KMS-11 (cell line): Measurements from ENCODE around the gene RND1.

Experiments
- H2AFZ ChIP-seq: fragments of 200-600 bp; sonication (generic); 2 replicates; pipeline ENCODE4 v1.6.1; 2016; ENCODE audit warnings: antibody characterized with exemption, mixed run types, low read depth
- H3K27ac ChIP-seq: fragments of 200-600 bp; sonication (generic); 2 replicates; pipeline ENCODE4 v1.6.1; 2016; ENCODE audit warnings: mild to moderate bottlenecking, mixed run types
- H3K27me3 ChIP-seq: fragments of 200-600 bp; sonication (generic); 2 replicates; pipeline ENCODE4 v1.6.1; 2017; ENCODE audit warnings: mild to moderate bottlenecking, low read depth, mixed run types, moderate library complexity; ENCODE audit not compliant: insufficient read depth
- H3K36me3 ChIP-seq: fragments of 200-600 bp; sonication (generic); 2 replicates; pipeline ENCODE4 v1.6.1; 2017; ENCODE audit warnings: mild to moderate bottlenecking, mixed run types; ENCODE audit not compliant: insufficient read depth
- H3K4me1 ChIP-seq: fragments of 200-600 bp; sonication (generic); 2 replicates; pipeline ENCODE4 v1.6.1; 2016; ENCODE audit warnings: mild to moderate bottlenecking, low read depth, mixed run types; ENCODE audit not compliant: poor library complexity, severe bottlenecking
- H3K4me2 ChIP-seq: fragments of 200-600 bp; sonication (generic); 2 replicates; pipeline ENCODE4 v1.7.0; 2016; ENCODE audit warnings: mild to moderate bottlenecking, mixed run types
- H3K4me3 ChIP-seq: fragments of 200-600 bp; sonication (generic); IDR thresholded peaks from 2 replicates; pipeline ENCODE4 v1.6.1; 2017; ENCODE audit warnings: low read depth, low read length, mixed read lengths; ENCODE audit not compliant: insufficient read depth
- H3K79me2 ChIP-seq: fragments of 200-600 bp; sonication (generic); 2 replicates; pipeline ENCODE4 v1.6.1; 2016; ENCODE audit warnings: low read depth, mixed run types; ENCODE audit not compliant: insufficient read depth
- H3K9ac ChIP-seq: fragments of 200-600 bp; sonication (generic); 2 replicates; pipeline ENCODE4 v1.6.1; 2016; ENCODE audit warnings: mild to moderate bottlenecking, mixed run types
- H4K20me1 ChIP-seq: fragments of 200-600 bp; sonication (generic); 2 replicates; pipeline ENCODE4 v1.6.1; 2016; ENCODE audit warnings: mild to moderate bottlenecking, mixed run types; ENCODE audit not compliant: insufficient read depth
- TF ChIP-seq, protein P1 (sequence below): fragments of 200-600 bp; sonication (generic); conservative IDR thresholded peaks from 2 replicates; pipeline ENCODE4 v1.6.1; 2017; ENCODE audit warnings: low read depth, mild to moderate bottlenecking, antibody characterized with exemption, low read length, moderate library complexity, mixed read lengths

RND1 gene

GRCh38 chr12:48828293-48828692 is 37.4 kb downstream of the RND1 start:
- no peak overlapping the region for H3K4me3 ChIP-seq
- H3K27ac ChIP-seq = no peak overlapping the region
- H2AFZ ChIP-seq = no peak overlapping the region
- H3K9ac ChIP-seq = no peak overlapping the region
- no peaks in the 10 kb centered on the region for H4K20me1 ChIP-seq
- no peaks in the 10 kb centered on the region for H3K4me1 ChIP-seq
- H3K79me2 ChIP-seq = no peaks in the 10 kb centered on the region
- no peak overlapping the region for H3K4me2 ChIP-seq
- TF ChIP-seq, protein P1, sequence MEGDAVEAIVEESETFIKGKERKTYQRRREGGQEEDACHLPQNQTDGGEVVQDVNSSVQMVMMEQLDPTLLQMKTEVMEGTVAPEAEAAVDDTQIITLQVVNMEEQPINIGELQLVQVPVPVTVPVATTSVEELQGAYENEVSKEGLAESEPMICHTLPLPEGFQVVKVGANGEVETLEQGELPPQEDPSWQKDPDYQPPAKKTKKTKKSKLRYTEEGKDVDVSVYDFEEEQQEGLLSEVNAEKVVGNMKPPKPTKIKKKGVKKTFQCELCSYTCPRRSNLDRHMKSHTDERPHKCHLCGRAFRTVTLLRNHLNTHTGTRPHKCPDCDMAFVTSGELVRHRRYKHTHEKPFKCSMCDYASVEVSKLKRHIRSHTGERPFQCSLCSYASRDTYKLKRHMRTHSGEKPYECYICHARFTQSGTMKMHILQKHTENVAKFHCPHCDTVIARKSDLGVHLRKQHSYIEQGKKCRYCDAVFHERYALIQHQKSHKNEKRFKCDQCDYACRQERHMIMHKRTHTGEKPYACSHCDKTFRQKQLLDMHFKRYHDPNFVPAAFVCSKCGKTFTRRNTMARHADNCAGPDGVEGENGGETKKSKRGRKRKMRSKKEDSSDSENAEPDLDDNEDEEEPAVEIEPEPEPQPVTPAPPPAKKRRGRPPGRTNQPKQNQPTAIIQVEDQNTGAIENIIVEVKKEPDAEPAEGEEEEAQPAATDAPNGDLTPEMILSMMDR = no peak
- H3K36me3 ChIP-seq = peaks cover 20% of the 10 kb centered on the region; the same call in 1 of the 2 replicates
- no peaks in the 10 kb centered on the region for H3K27me3 ChIP-seq

GRCh38 chr12:48827513-48828096 is 38.1 kb downstream of the RND1 start:
- H3K27ac ChIP-seq = no peak overlapping the region
- H3K4me2 ChIP-seq = no peak overlapping the region
- no peaks in the 10 kb centered on the region for H3K4me1 ChIP-seq
- no peak overlapping the region for H3K4me3 ChIP-seq
- TF ChIP-seq, protein P1 = no peak
- no peaks in the 10 kb centered on the region for H3K79me2 ChIP-seq
- H3K27me3 ChIP-seq = no peaks in the 10 kb centered on the region
- H3K36me3 ChIP-seq = peaks cover 13% of the 10 kb centered on the region; the same call in 1 of the 2 replicates
- no peak overlapping the region for H2AFZ ChIP-seq
- no peak overlapping the region for H3K9ac ChIP-seq
- no peaks in the 10 kb centered on the region for H4K20me1 ChIP-seq

GRCh38 chr12:48827026-48827425 is 38.6 kb downstream of the RND1 start:
- TF ChIP-seq, protein P1 = no peak
- Histone ChIP-seq H3K4me1 (no peaks in the 10 kb centered on the region), H3K4me2 (no peak overlapping the region), H4K20me1 (no peaks in the 10 kb centered on the region), H3K27ac (no peak overlapping the region), H2AFZ (no peak overlapping the region), H3K79me2 (no peaks in the 10 kb centered on the region), H3K4me3 (no peak overlapping the region), H3K36me3 (peaks cover 9% of the 10 kb centered on the region; the same call in 1 of the 2 replicates), H3K27me3 (no peaks in the 10 kb centered on the region), H3K9ac (no peak overlapping the region)

GRCh38 chr12:48826209-48826855 is 39.3 kb downstream of the RND1 start:
- TF ChIP-seq, protein P1 = no peak
- Histone ChIP-seq H3K9ac (no peak overlapping the region), H2AFZ (no peak overlapping the region), H3K79me2 (no peaks in the 10 kb centered on the region), H3K4me1 (no peaks in the 10 kb centered on the region), H3K4me3 (no peak overlapping the region), H3K27ac (no peak overlapping the region), H3K27me3 (no peaks in the 10 kb centered on the region), H3K36me3 (peaks cover 7% of the 10 kb centered on the region; the same call in 1 of the 2 replicates), H4K20me1 (no peaks in the 10 kb centered on the region), H3K4me2 (no peak overlapping the region)
